ENCODE measurements around the gene PALS2. TPM values are rescaled to one million over a fixed set of nuclear protein-coding genes. Genes with fewer than 3 reads are reported as not detected.
A peak's percentile ranks its signal among the peaks of the same experiment; 100 is the strongest.

The PALS2 gene
- total and polyA plus RNA-seq, 5 donors from 2014 or later: 6.5 to 15.8 (median 14.6) TPM

GRCh38 chr7:24555184-24555583, 18.1 kb upstream of the PALS2 start:
- H3K36me3 Mint-ChIP-seq: no peaks in the 10 kb centered on the region
- H3K27ac Mint-ChIP-seq: no peak overlapping the region
- DNase-seq: no peak

GRCh38 chr7:24555719-24556118, 17.5 kb upstream of the PALS2 start:
- peaks cover 19% of the 10 kb centered on the region for H3K27me3 Mint-ChIP-seq
- no peak overlapping the region for H3K4me3 Mint-ChIP-seq
- Histone ChIP-seq H3K36me3 (ENCODE audit: control insufficient read depth, insufficient read depth, low read length) (no peaks in the 10 kb centered on the region), H3K27me3 (ENCODE audit: control insufficient read depth, insufficient read depth, low read length) (peaks cover 5% of the 10 kb centered on the region), H3K27ac (ENCODE audit: insufficient read depth, low read length, poor library complexity, severe bottlenecking) (no peak overlapping the region), H3K4me3 (ENCODE audit: low read depth, low read length) (no peak overlapping the region), H3K4me1 (ENCODE audit: control insufficient read depth, insufficient read depth, low read length, poor library complexity, severe bottlenecking) (peaks cover 3% of the 10 kb centered on the region), H3K9me3 (ENCODE audit: control insufficient read depth in 2 of 2, low read length in 2 of 2) (no peaks in the 10 kb centered on the region)
- DNase-seq: no peak
- no peak overlapping the region for H3K27ac Mint-ChIP-seq
- peaks cover 3 to 8% (median 6%) of the 10 kb centered on the region in 4 donors for H3K4me1 Mint-ChIP-seq
- H3K9me3 Mint-ChIP-seq: no peaks in the 10 kb centered on the region
- no peak for ATAC-seq (ENCODE audit: low read depth in 2 of 2)
- no peaks in the 10 kb centered on the region for H3K36me3 Mint-ChIP-seq

More at GRCh38 chr7:24555184-24555583, 18.1 kb upstream of the PALS2 start:
- no peak for ATAC-seq (ENCODE audit: low read depth in 2 of 2)
- Histone ChIP-seq H3K4me3 (ENCODE audit: low read depth, low read length) (no peak overlapping the region), H3K27ac (ENCODE audit: insufficient read depth, low read length, poor library complexity, severe bottlenecking) (no peak overlapping the region), H3K9me3 (ENCODE audit: control insufficient read depth in 2 of 2, low read length in 2 of 2) (no peaks in the 10 kb centered on the region), H3K36me3 (ENCODE audit: control insufficient read depth, insufficient read depth, low read length) (no peaks in the 10 kb centered on the region), H3K4me1 (ENCODE audit: control insufficient read depth, insufficient read depth, low read length, poor library complexity, severe bottlenecking) (no peaks in the 10 kb centered on the region), H3K27me3 (ENCODE audit: control insufficient read depth, insufficient read depth, low read length) (peaks cover 5% of the 10 kb centered on the region)
- Mint-ChIP-seq H3K4me1 (peaks cover 0 to 3% (median 2%) of the 10 kb centered on the region in 4 donors), H3K4me3 (no peak overlapping the region), H3K9me3 (no peaks in the 10 kb centered on the region), H3K27me3 (peaks cover 19% of the 10 kb centered on the region)

DNA sequence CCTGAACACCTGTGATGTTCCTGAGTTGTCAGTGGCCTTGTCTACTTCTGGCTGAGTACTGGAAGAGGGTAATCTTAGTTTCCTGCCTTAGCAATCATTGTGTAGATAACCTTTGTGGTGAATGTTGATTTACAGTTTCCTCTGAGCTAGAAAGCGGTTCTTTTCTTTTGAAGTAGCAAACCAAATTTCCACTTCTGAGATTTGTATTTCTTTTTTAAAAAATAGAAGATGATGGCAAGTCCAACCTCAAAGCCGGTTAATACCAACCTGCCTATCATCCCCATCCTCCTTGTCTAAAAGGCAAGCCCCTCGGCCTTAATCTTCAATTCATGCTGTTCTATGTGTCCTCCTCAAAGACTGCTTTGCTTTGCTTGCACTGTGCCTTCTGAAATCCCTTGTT, 12.5 kb upstream of the PALS2 start:
- H3K4me1 ChIP-seq (ENCODE audit: control insufficient read depth, insufficient read depth, low read length, poor library complexity, severe bottlenecking): peaks cover 5% of the 10 kb centered on the region
- Mint-ChIP-seq H3K4me1 (peaks cover 4 to 19% (median 12%) of the 10 kb centered on the region in 4 donors), H3K27me3 (peaks cover under 1% of the 10 kb centered on the region), H3K27ac (peak overlapping the region; percentile 4 to 88 (median 34)), H3K9me3 (no peaks in the 10 kb centered on the region), H3K36me3 (no peaks in the 10 kb centered on the region), H3K4me3 (peak overlapping the region in 2 of 4 donors; percentile 1 to 57)
- no peak overlapping the region for H3K27ac ChIP-seq (ENCODE audit: insufficient read depth, low read length, poor library complexity, severe bottlenecking)
- DNase-seq (peak in 2 of 3 donors; percentile 36 to 51), ATAC-seq (ENCODE audit: low read depth in 2 of 2) (peak; percentile 71 to 81)
- H3K27me3 ChIP-seq (ENCODE audit: control insufficient read depth, insufficient read depth, low read length): peaks cover under 1% of the 10 kb centered on the region
- H3K4me3 ChIP-seq (ENCODE audit: low read depth, low read length): no peak overlapping the region
- H3K36me3 ChIP-seq (ENCODE audit: control insufficient read depth, insufficient read depth, low read length): no peaks in the 10 kb centered on the region
- H3K9me3 ChIP-seq (ENCODE audit: control insufficient read depth in 2 of 2, low read length in 2 of 2): no peaks in the 10 kb centered on the region

GRCh38 chr7:24566274-24566673, 7.0 kb upstream of the PALS2 start:
- Histone ChIP-seq H3K27me3 (ENCODE audit: control insufficient read depth, insufficient read depth, low read length) (peaks cover 18% of the 10 kb centered on the region), H3K9me3 (ENCODE audit: control insufficient read depth in 2 of 2, low read length in 2 of 2) (no peaks in the 10 kb centered on the region), H3K36me3 (ENCODE audit: control insufficient read depth, insufficient read depth, low read length) (no peaks in the 10 kb centered on the region), H3K4me1 (ENCODE audit: control insufficient read depth, insufficient read depth, low read length, poor library complexity, severe bottlenecking) (no peaks in the 10 kb centered on the region), H3K27ac (ENCODE audit: insufficient read depth, low read length, poor library complexity, severe bottlenecking) (no peak overlapping the region), H3K4me3 (ENCODE audit: low read depth, low read length) (no peak overlapping the region)
- H3K36me3 Mint-ChIP-seq: no peaks in the 10 kb centered on the region
- no peak for DNase-seq
- no peak overlapping the region for H3K27ac Mint-ChIP-seq
- H3K4me1 Mint-ChIP-seq: peaks cover 0 to 7% (median 5%) of the 10 kb centered on the region in 4 donors
- H3K9me3 Mint-ChIP-seq: no peaks in the 10 kb centered on the region
- no peak overlapping the region for H3K4me3 Mint-ChIP-seq
- no peak for ATAC-seq (ENCODE audit: low read depth in 2 of 2)
- peaks cover 27% of the 10 kb centered on the region for H3K27me3 Mint-ChIP-seq

DNA sequence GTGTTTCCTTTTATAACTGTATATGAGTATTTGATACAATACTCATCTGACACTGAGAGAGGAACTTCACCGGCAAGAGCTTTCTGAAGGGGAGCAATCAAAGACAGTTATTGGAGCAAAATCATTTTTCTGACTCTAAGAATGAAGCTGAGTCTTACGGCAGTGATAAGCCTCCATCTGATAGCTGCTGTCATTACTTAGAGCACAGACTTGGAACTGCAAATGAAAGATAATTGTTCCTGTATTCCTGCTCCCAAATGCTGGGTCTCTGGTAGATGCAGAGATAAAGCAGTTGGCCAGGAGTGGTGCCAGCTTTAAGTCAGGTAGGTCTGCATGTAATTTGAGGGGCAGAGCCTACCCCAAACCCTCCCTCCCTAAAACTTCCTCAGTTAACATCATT, 2.3 kb upstream of the PALS2 start:
- peaks cover 35% of the 10 kb centered on the region for H3K27me3 Mint-ChIP-seq
- peak overlapping the region in 2 of 4 donors; percentile 76 to 91 for H3K4me3 Mint-ChIP-seq
- ATAC-seq (ENCODE audit: low read depth in 2 of 2) (no peak), DNase-seq (no peak)
- Histone ChIP-seq H3K4me3 (ENCODE audit: low read depth, low read length) (no peak overlapping the region), H3K9me3 (ENCODE audit: control insufficient read depth in 2 of 2, low read length in 2 of 2) (no peaks in the 10 kb centered on the region), H3K27ac (ENCODE audit: insufficient read depth, low read length, poor library complexity, severe bottlenecking) (no peak overlapping the region), H3K27me3 (ENCODE audit: control insufficient read depth, insufficient read depth, low read length) (peaks cover 15% of the 10 kb centered on the region), H3K4me1 (ENCODE audit: control insufficient read depth, insufficient read depth, low read length, poor library complexity, severe bottlenecking) (peaks cover 25% of the 10 kb centered on the region), H3K36me3 (ENCODE audit: control insufficient read depth, insufficient read depth, low read length) (no peaks in the 10 kb centered on the region)
- peaks cover 4 to 27% (median 19%) of the 10 kb centered on the region in 4 donors for H3K4me1 Mint-ChIP-seq
- H3K27ac Mint-ChIP-seq: no peak overlapping the region
- H3K9me3 Mint-ChIP-seq: peaks cover 0 to 2% (median 0%) of the 10 kb centered on the region in 7 donors
- no peaks in the 10 kb centered on the region for H3K36me3 Mint-ChIP-seq

DNA sequence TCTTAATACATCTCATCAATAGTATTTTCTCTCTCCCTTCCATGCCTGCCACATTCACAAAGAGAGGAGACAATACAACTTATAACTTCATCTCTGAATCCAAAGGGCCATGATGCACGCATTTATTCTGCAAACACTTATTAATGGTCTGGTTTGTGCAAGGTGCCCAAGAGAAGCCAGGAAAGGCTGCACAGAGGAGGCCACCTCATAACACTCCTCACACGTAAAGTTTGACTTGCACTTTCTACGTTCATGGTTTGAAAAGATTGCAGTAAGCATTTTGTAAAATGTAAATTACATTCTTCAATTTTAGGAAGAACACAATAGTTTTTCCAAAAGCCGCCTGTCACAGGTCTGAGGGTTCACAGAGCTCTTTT, 1.2 kb upstream of the PALS2 start:
- no peaks in the 10 kb centered on the region for H3K36me3 Mint-ChIP-seq
- H3K27me3 Mint-ChIP-seq: peaks cover 35% of the 10 kb centered on the region
- Histone ChIP-seq H3K36me3 (ENCODE audit: control insufficient read depth, insufficient read depth, low read length) (no peaks in the 10 kb centered on the region), H3K4me1 (ENCODE audit: control insufficient read depth, insufficient read depth, low read length, poor library complexity, severe bottlenecking) (peaks cover 25% of the 10 kb centered on the region), H3K27ac (ENCODE audit: insufficient read depth, low read length, poor library complexity, severe bottlenecking) (no peak overlapping the region), H3K27me3 (ENCODE audit: control insufficient read depth, insufficient read depth, low read length) (peaks cover 13% of the 10 kb centered on the region), H3K9me3 (ENCODE audit: control insufficient read depth in 2 of 2, low read length in 2 of 2) (no peaks in the 10 kb centered on the region), H3K4me3 (ENCODE audit: low read depth, low read length) (peak overlapping the region; percentile 80)
- peaks cover 0 to 2% (median 0%) of the 10 kb centered on the region in 7 donors for H3K9me3 Mint-ChIP-seq
- peak overlapping the region; percentile 75 to 91 (median 81) for H3K27ac Mint-ChIP-seq
- peak overlapping the region; percentile 88 to 97 (median 91) for H3K4me3 Mint-ChIP-seq
- ATAC-seq (ENCODE audit: low read depth in 2 of 2) (no peak), DNase-seq (no peak)
- H3K4me1 Mint-ChIP-seq: peaks cover 8 to 33% (median 22%) of the 10 kb centered on the region in 4 donors

GRCh38 chr7:24572393-24572996, 757 bp upstream of the PALS2 start:
- Mint-ChIP-seq H3K36me3 (no peaks in the 10 kb centered on the region), H3K4me1 (peaks cover 8 to 33% (median 24%) of the 10 kb centered on the region in 4 donors), H3K27ac (peak overlapping the region; percentile 75 to 91 (median 81)), H3K27me3 (peaks cover 35% of the 10 kb centered on the region), H3K9me3 (peaks cover 0 to 2% (median 0%) of the 10 kb centered on the region in 7 donors), H3K4me3 (peak overlapping the region; percentile 88 to 97 (median 91))
- peak overlapping the region; percentile 53 for H3K27ac ChIP-seq (ENCODE audit: insufficient read depth, low read length, poor library complexity, severe bottlenecking)
- H3K36me3 ChIP-seq (ENCODE audit: control insufficient read depth, insufficient read depth, low read length): no peaks in the 10 kb centered on the region
- peaks cover 13% of the 10 kb centered on the region for H3K27me3 ChIP-seq (ENCODE audit: control insufficient read depth, insufficient read depth, low read length)
- peak in 2 of 3 donors; percentile 29 to 72 for DNase-seq
- H3K4me3 ChIP-seq (ENCODE audit: low read depth, low read length): peak overlapping the region; percentile 80
- ATAC-seq (ENCODE audit: low read depth in 2 of 2): peak; percentile 33 to 49
- H3K4me1 ChIP-seq (ENCODE audit: control insufficient read depth, insufficient read depth, low read length, poor library complexity, severe bottlenecking): peaks cover 25% of the 10 kb centered on the region
- no peaks in the 10 kb centered on the region for H3K9me3 ChIP-seq (ENCODE audit: control insufficient read depth in 2 of 2, low read length in 2 of 2)
